ENCODE results near the gene IMP3.
A peak's percentile ranks its signal among the peaks of the same experiment; 100 is the strongest.

The IMP3 gene

DNA sequence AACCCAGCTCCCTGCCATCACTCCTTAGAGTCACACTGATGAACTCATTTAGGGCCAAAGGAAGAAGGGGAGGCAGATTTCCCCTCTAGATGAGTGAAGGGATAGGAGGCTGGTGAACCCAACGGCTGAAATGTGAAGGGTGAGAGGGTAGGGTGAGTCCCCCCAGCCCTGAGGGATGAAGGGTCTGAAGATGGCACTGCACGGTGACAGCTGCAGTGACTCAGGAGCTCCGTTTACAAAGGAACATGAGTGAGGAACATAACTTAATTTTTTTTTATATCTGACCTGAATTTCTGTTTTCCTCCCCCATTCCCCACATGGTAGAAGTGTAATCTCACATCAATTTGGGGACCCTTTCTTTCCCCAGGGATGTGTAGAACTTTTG, 21.7 kb upstream of the IMP3 start:
- no peak for DNase-seq (ENCODE audit: low read depth)
- H3K4me3 ChIP-seq (replicated peaks; ENCODE audit: low read depth, low read length), result no peak overlapping the region
- TF ChIP-seq, protein P1, sequence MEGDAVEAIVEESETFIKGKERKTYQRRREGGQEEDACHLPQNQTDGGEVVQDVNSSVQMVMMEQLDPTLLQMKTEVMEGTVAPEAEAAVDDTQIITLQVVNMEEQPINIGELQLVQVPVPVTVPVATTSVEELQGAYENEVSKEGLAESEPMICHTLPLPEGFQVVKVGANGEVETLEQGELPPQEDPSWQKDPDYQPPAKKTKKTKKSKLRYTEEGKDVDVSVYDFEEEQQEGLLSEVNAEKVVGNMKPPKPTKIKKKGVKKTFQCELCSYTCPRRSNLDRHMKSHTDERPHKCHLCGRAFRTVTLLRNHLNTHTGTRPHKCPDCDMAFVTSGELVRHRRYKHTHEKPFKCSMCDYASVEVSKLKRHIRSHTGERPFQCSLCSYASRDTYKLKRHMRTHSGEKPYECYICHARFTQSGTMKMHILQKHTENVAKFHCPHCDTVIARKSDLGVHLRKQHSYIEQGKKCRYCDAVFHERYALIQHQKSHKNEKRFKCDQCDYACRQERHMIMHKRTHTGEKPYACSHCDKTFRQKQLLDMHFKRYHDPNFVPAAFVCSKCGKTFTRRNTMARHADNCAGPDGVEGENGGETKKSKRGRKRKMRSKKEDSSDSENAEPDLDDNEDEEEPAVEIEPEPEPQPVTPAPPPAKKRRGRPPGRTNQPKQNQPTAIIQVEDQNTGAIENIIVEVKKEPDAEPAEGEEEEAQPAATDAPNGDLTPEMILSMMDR (IDR thresholded peaks at IDR 0.05; ENCODE audit: low read length, missing control alignments), result no peak

DNA sequence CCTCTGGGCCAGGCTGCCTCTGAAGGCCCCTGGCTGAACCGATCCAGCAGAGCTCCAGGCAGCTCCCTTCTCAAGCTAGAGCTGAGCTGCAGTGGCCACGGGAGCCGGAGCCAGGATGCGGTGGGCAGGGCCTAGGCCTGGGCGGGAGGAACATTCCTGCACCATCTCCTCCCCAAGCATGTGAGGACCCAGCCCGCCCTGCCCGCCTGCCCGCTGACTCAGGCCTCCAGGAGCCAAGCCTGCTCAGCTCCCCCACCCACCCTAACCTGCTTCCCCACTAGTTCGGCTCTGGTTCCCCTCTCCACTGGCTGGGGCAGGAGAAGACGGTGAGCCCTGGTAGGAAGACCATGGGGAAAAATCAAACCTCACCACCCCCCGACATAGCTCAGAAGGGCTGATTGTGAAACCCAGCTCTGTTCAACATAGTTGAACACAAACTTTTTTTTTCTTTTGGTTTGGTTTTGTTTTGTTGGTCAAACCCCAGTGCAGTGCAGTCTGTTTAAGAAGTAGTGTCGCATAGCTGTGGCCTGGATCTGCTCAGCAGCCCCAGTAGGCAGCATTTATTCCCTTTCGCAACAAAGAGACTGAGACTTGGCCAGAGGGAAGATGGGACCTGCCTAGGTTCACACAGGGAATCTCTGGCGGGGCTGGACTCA, 21.2 kb upstream of the IMP3 start:
- peak; percentile 93 for DNase-seq (ENCODE audit: low read depth)
- TF ChIP-seq, protein P1 (IDR thresholded peaks at IDR 0.05; ENCODE audit: low read length, missing control alignments), result no peak

DNA sequence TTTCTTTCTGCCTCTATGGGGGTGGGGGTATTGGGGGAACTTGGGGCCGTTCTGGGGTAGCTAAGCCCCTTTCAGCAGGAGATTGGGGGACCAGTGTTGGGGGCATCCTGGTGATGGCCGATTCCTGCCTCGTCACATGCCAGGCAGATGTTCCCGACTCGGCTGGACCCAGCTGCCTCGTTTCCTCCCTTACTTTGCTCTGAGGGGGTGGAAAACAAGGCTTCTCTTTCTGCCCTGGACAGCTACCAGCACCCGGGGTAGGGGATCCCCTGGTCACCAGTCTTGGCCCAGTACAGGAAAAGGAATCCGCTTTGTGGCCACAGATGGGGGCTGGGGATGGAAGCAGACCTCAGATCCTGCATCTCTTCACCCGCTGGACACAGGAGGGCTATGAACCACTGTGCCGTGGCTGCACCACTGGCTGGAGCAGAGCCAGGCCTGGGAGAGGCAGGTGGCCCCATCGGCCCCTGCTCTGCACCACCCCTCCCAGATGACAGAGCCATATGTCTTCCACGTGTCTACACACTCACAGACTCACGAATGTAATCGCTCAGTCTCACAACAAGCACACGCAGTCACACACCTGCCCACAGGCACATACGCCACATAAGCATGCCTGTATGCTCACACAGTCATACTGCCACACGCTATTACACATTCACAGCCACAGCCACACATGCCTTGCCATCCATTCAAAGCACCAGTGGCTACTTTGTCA, 20.1 kb upstream of the IMP3 start:
- TF ChIP-seq, protein P1 (IDR thresholded peaks at IDR 0.05; ENCODE audit: low read length, missing control alignments), result no peak
- H3K4me3 ChIP-seq (replicated peaks; ENCODE audit: low read depth, low read length), result no peak overlapping the region
- DNase-seq (ENCODE audit: low read depth), result no peak

More for the DNA sequence above, 21.2 kb upstream of the IMP3 start:
- H3K4me3 ChIP-seq (replicated peaks; ENCODE audit: low read depth, low read length), result peak overlapping the region; percentile 19

DNA sequence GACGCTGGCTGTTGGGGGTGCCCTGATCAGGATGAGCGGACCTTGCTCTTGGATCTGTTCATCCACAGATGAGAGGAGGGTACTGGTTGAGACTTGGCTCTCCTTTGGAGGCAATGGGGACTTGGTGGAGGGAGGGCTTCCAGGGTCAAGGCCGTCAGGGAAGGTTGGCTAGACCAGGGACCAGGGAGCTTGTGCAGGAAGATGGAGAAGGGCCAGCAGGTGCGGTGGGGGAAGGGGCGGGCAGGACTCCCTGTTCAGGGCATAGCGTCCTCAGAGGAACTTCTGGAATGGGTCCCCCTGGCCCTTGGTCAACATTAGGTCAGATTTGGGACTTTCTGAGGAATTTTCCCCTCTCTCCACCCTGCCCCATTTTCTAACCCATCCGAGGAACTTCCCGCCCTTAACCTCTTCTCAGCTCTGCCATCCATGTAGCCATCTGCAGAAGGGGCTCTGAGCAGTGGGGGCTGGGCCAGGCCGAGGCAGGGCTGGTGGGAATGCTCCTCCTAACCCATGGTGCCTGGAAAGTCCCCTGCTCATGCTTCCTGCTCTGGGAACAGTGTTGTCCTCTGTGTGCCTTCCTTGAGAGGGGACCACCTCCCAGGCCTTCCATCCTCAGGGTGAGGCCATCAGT, 19.2 kb upstream of the IMP3 start:
- TF ChIP-seq, protein P1 (IDR thresholded peaks at IDR 0.05; ENCODE audit: low read length, missing control alignments), result no peak
- DNase-seq (ENCODE audit: low read depth), result no peak
- no peak overlapping the region for H3K4me3 ChIP-seq (replicated peaks; ENCODE audit: low read depth, low read length)

DNA sequence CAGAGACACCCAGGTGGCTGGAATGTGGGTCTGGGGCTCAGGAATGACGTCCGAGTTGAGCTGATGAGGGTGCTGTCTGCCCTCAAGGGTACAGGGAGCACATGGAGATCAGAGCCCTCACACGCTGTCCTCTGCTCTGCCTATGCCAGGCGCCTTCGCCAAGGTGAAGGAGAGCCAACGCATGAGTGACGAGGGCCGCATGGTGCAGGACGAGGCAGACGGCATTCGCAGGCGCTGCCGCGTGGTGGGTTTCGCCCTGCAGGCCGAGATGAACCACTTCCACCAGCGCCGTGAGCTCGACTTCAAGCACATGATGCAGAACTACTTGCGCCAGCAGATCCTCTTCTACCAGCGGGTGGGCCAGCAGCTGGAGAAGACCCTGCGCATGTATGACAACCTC, 16.8 kb upstream of the IMP3 start:
- H3K4me3 ChIP-seq (replicated peaks; ENCODE audit: low read depth, low read length), result no peak overlapping the region
- TF ChIP-seq, protein P1 (IDR thresholded peaks at IDR 0.05; ENCODE audit: low read length, missing control alignments), result no peak
- DNase-seq (ENCODE audit: low read depth), result no peak

DNA sequence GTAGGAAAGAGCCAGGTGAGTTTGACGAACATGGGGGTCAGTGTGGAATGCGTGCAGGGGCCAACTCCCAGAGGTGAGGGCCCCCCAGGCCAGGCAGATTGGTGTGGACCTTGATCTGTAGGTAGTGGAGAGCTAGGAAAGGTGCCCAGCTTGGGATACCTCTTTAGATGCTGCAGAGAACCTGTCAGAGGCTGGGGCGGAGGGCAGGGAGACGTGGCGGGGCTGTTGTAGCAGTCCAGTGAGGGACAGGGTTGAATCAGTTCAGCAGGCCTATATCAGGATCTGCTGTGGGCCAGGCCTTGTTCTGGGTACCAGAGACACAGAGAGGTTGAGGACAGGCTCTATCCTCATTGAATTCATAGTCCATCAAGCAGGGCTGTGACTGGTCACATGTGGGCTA, 16.3 kb upstream of the IMP3 start:
- no peak for DNase-seq (ENCODE audit: low read depth)
- TF ChIP-seq, protein P1 (IDR thresholded peaks at IDR 0.05; ENCODE audit: low read length, missing control alignments), result no peak
- H3K4me3 ChIP-seq (replicated peaks; ENCODE audit: low read depth, low read length), result no peak overlapping the region

All from fibroblast of pulmonary artery (primary cell).